Panc1 (cell line): ENCODE measurements around the gene ZBTB7C.

ENCODE experiments used
- CTCF ChIP-seq: fragments of 450-650 bp; IDR thresholded peaks from 2 replicates; pipeline ENCODE4 v1.5.1; 2017; ENCODE audit warnings: mild to moderate bottlenecking
- POLR2AphosphoS5 ChIP-seq: IDR thresholded peaks from 2 replicates; pipeline ENCODE4 v1.6.1; 2012; ENCODE audit warnings: mild to moderate bottlenecking, low read depth, low read length, moderate library complexity
- REST ChIP-seq, 2 experiments: IDR thresholded peaks; 2 replicates each; pipeline ENCODE4 v1.6.1; 2011 to 2012; ENCODE audit warnings: low read depth in 2 of 2, control low read depth in 1 of 2, low read length in 1 of 2, mild to moderate bottlenecking in 1 of 2, moderate library complexity in 1 of 2; ENCODE audit not compliant: insufficient read depth in 1 of 2
- SIN3A ChIP-seq: IDR thresholded peaks from 2 replicates; pipeline ENCODE4 v1.6.1; 2012; ENCODE audit warnings: low read depth, mild to moderate bottlenecking, low read length, moderate library complexity, borderline replicate concordance; ENCODE audit not compliant: insufficient read depth
- TCF7L2 ChIP-seq: IDR thresholded peaks from 2 replicates; pipeline ENCODE4 v1.6.1; 2011; ENCODE audit warnings: mild to moderate bottlenecking, low read depth, low read length, inconsistent platforms

GRCh38 chr18:48116873-48117630 lies 292.1 kb downstream of the ZBTB7C start:
- TF ChIP-seq TCF7L2 (no peak), CTCF (no peak), REST (IDR thresholded peaks at IDR 0.05; ENCODE audit: insufficient read depth in 1 of 2, low read depth in 2 of 2, low read length in 1 of 2) (no peak), POLR2AphosphoS5 (no peak), SIN3A (no peak)
